Upper lobe of left lung (tissue), 6 donors: Measurements from ENCODE around the gene KRT32. TPM values are rescaled to one million over a fixed set of nuclear protein-coding genes. Genes with fewer than 3 reads are reported as not detected.

Experiments used
- ATAC-seq, 2 donors: fragments of 200-7000 bp; cut with Tn5 transposase; one replicate each; pipeline ENCODE4 v1.9.1; 2022; ENCODE audit warnings: mild to moderate bottlenecking in 2 of 2, moderate library complexity in 2 of 2; ENCODE audit not compliant: low FRiP score in 2 of 2
- DNase-seq, 2 donors: peaks; one replicate each; pipeline ENCODE4 v3.0.0-alpha.2; 2019 to 2020
- H3K27ac ChIP-seq, 4 donors: fragments of 200-600 bp; sonication (generic); one replicate each; pipeline ENCODE4 v1.5.1; 2016 to 2019
- H3K27me3 ChIP-seq, 4 donors: fragments of 200-600 bp; sonication (generic); one replicate each; pipeline ENCODE4 v1.5.1; 2017 to 2019
- H3K36me3 ChIP-seq, 4 donors: fragments of 200-600 bp; sonication (generic); one replicate each; pipeline ENCODE4 v1.5.1; 2016 to 2019
- H3K4me1 ChIP-seq, 4 donors: fragments of 200-600 bp; sonication (generic); one replicate each; pipeline ENCODE4 v1.5.1; 2018 to 2019
- H3K4me3 ChIP-seq, 4 donors: fragments of 200-600 bp; sonication (generic); one replicate each; pipeline ENCODE4 v1.5.1; 2017 to 2019; ENCODE audit warnings: mild to moderate bottlenecking in 2 of 4, moderate library complexity in 1 of 4
- H3K9me3 ChIP-seq, 4 donors: fragments of 200-600 bp; sonication (generic); one replicate each; pipeline ENCODE4 v1.5.1; 2018 to 2019
- CTCF ChIP-seq, 6 experiments: fragments of 450-650 bp in 4 of 6; fragments of 200-600 bp in 2 of 6; sonication (generic) in 2 of 6; IDR thresholded peaks; one replicate each; pipeline ENCODE4 v1.5.1; 2016 to 2019; ENCODE audit warnings: antibody characterized with exemption in 6 of 6
- EP300 ChIP-seq, 4 donors: sonication (generic); formaldehyde crosslinking; IDR thresholded peaks; one replicate each; pipeline ENCODE4 v1.5.1; 2017; ENCODE audit warnings: antibody characterized with exemption in 4 of 4, control low read depth in 2 of 4
- POLR2A ChIP-seq, 4 donors: fragments of 450-650 bp; IDR thresholded peaks; one replicate each; pipeline ENCODE4 v1.5.1; 2016 to 2017; ENCODE audit warnings: antibody characterized with exemption in 4 of 4, mild to moderate bottlenecking in 2 of 4
- POLR2AphosphoS5 ChIP-seq, 2 donors: sonication (generic); formaldehyde crosslinking; IDR thresholded peaks; one replicate each; pipeline ENCODE4 v1.5.1; 2017; ENCODE audit warnings: antibody characterized with exemption in 2 of 2
- WGBS, 2 donors: methylation state at CpG; one replicate each; pipeline ENCODE4 v1.1.5; 2017 to 2018; 5-methylcytosine and 5-hydroxymethylcytosine counted together
- total RNA-seq, 6 donors: library from RNA; depleted of rRNA in 4 of 6; stranded (reverse); fragments of >200 nt in 4 of 6; gene quantifications; one replicate each; pipeline versions ENCODE4 v1.1.0 to v1.2.1, GENCODE V29; 2016 to 2021
- donor health status: DM: no; HTN: no; CAD: no; lungs with moderate emphysema.
- donor health status: DM: no; HTN: yes; CAD: no; lungs with severe emphysema.

Gene KRT32
- total RNA-seq, result not detected

GRCh38 chr17:41466988-41467387, at the start of gene KRT32:
Gene KRT32, minus strand, starts transcription at chr17:41467386. Its CDS starts 61 bp downstream, at chr17:41467325.
- TF ChIP-seq CTCF (IDR thresholded peaks at IDR 0.05) (no peak), EP300 (IDR thresholded peaks at IDR 0.05) (no peak)
- Histone ChIP-seq H3K27ac (no peak within 1 kb of the TSS), H3K9me3 (no peaks in the 10 kb centered on the region), H3K36me3 (no peaks in the 10 kb centered on the region), H3K4me3 (no peak within 1 kb of the TSS), H3K4me1 (peaks cover 0 to 13% (median 5%) of the 10 kb centered on the region in 4 donors), H3K27me3 (no peaks in the 10 kb centered on the region)
- 89 to 92% methylated on average over 11 to 14 of the region's 14 CpGs for WGBS, 2 donors
- ATAC-seq (no peak), DNase-seq (peak in 1 of 2 donors; percentile 62)

GRCh38 chr17:41516830-41517283, 49.7 kb upstream of the KRT32 start:
- 69 to 84% methylated on average over 12 to 14 of the region's 14 CpGs for WGBS, 2 donors
- Histone ChIP-seq H3K4me1 (peaks cover 0 to 23% (median 7%) of the 10 kb centered on the region in 4 donors), H3K9me3 (no peaks in the 10 kb centered on the region), H3K4me3 (no peak overlapping the region), H3K36me3 (no peaks in the 10 kb centered on the region), H3K27ac (no peak overlapping the region), H3K27me3 (no peaks in the 10 kb centered on the region)
- ATAC-seq, result no peak
- TF ChIP-seq EP300 (IDR thresholded peaks at IDR 0.05) (no peak), POLR2AphosphoS5 (IDR thresholded peaks at IDR 0.05) (no peak), CTCF (IDR thresholded peaks at IDR 0.05) (no peak), POLR2A (IDR thresholded peaks at IDR 0.05) (no peak)
- peak in 1 of 2 donors; percentile 59 for DNase-seq

- Histone ChIP-seq H3K27me3 (no peaks in the 10 kb centered on the region), H3K9me3 (no peaks in the 10 kb centered on the region), H3K36me3 (no peaks in the 10 kb centered on the region), H3K4me1 (peaks cover 0 to 21% (median 5%) of the 10 kb centered on the region in 4 donors), H3K27ac (no peak overlapping the region), H3K4me3 (no peak overlapping the region)
- TF ChIP-seq POLR2AphosphoS5 (IDR thresholded peaks at IDR 0.05) (no peak), POLR2A (IDR thresholded peaks at IDR 0.05) (peak in 1 of 4 donors; percentile 17), CTCF (IDR thresholded peaks at IDR 0.05) (no peak)
- peak in 1 of 2 donors; percentile 51 for DNase-seq
- WGBS, 2 donors, result 82 to 90% methylated on average over 5 to 14 of the region's 14 CpGs
- ATAC-seq, result peak; percentile 8 to 17
Observed at GRCh38 chr17:41516147-41516829, 49.1 kb upstream of the KRT32 start.

GRCh38 chr17:41513168-41513547, 46.0 kb upstream of the KRT32 start:
- no peak for DNase-seq
- H3K4me3 ChIP-seq, result no peak overlapping the region
- no peak overlapping the region for H3K27ac ChIP-seq
- no peak for ATAC-seq
- no peaks in the 10 kb centered on the region for H3K27me3 ChIP-seq
- no peaks in the 10 kb centered on the region for H3K36me3 ChIP-seq
- no peaks in the 10 kb centered on the region for H3K9me3 ChIP-seq
- 85 to 90% methylated on average over 5 of the region's 5 CpGs for WGBS, 2 donors
- TF ChIP-seq POLR2A (IDR thresholded peaks at IDR 0.05), result no peak
- TF ChIP-seq POLR2AphosphoS5 (IDR thresholded peaks at IDR 0.05), result no peak
- H3K4me1 ChIP-seq, result peaks cover 0 to 9% (median 2%) of the 10 kb centered on the region in 4 donors

- Histone ChIP-seq H3K4me1 (peaks cover 0 to 9% (median 2%) of the 10 kb centered on the region in 4 donors), H3K36me3 (no peaks in the 10 kb centered on the region), H3K4me3 (no peak overlapping the region), H3K9me3 (no peaks in the 10 kb centered on the region), H3K27me3 (no peaks in the 10 kb centered on the region), H3K27ac (no peak overlapping the region)
- 50 to 69% methylated on average over 7 of the region's 7 CpGs for WGBS, 2 donors
- TF ChIP-seq POLR2AphosphoS5 (IDR thresholded peaks at IDR 0.05) (no peak), POLR2A (IDR thresholded peaks at IDR 0.05) (no peak), CTCF (IDR thresholded peaks at IDR 0.05) (no peak), EP300 (IDR thresholded peaks at IDR 0.05) (no peak)
- ATAC-seq, result no peak
- no peak for DNase-seq
Observed at GRCh38 chr17:41512546-41513167, 45.5 kb upstream of the KRT32 start.
